H7 (cell line): ENCODE data around the gene KCNG4. TPM values are rescaled to one million over a fixed set of nuclear protein-coding genes. Genes with fewer than 3 reads are reported as not detected.
A peak's percentile ranks its signal among the peaks of the same experiment; 100 is the strongest.

Source experiments
- DNase-seq: peaks from one replicate; pipeline ENCODE4 v3.0.0; 2012
- H3K27me3 ChIP-seq: 2 replicates; pipeline ENCODE4 v1.6.0; 2011; ENCODE audit warnings: mild to moderate bottlenecking, low read length; ENCODE audit not compliant: control insufficient read depth, insufficient read depth
- H3K36me3 ChIP-seq: replicated peaks from 2 replicates; pipeline ENCODE4 v1.5.1; 2011; ENCODE audit warnings: low read length; ENCODE audit not compliant: control insufficient read depth, insufficient read depth
- H3K4me3 ChIP-seq: 2 replicates; pipeline ENCODE4 v1.5.1; 2011; ENCODE audit warnings: low read depth, mild to moderate bottlenecking, control low read depth, low read length, moderate library complexity; ENCODE audit not compliant: insufficient read depth
- total RNA-seq: library from RNA; depleted of rRNA; stranded (reverse); fragments of >200 nt; shearing (Covaris generic); gene quantifications from 2 replicates; pipeline ENCODE4 v1.2.3, GENCODE V29; 2014

Gene KCNG4
- total RNA-seq, 1 experiment from 2014 or later: not detected

- H3K27me3 ChIP-seq: no peaks in the 10 kb centered on the region
- peak; percentile 79 for DNase-seq
- H3K36me3 ChIP-seq: no peaks in the 10 kb centered on the region
- H3K4me3 ChIP-seq: no peak overlapping the region
Observed at GRCh38 chr16:84196727-84197394, 43.0 kb downstream of the KCNG4 start.

GRCh38 chr16:84196101-84196500, 43.7 kb downstream of the KCNG4 start:
- Histone ChIP-seq H3K27me3 (no peaks in the 10 kb centered on the region), H3K4me3 (no peak overlapping the region), H3K36me3 (no peaks in the 10 kb centered on the region)
- DNase-seq: peak; percentile 56

GRCh38 chr16:84195201-84196093, 44.4 kb downstream of the KCNG4 start:
- no peak overlapping the region for H3K4me3 ChIP-seq
- DNase-seq: peak; percentile 64
- H3K27me3 ChIP-seq: no peaks in the 10 kb centered on the region
- no peaks in the 10 kb centered on the region for H3K36me3 ChIP-seq

- DNase-seq: peak; percentile 60
- H3K36me3 ChIP-seq: no peaks in the 10 kb centered on the region
- no peaks in the 10 kb centered on the region for H3K27me3 ChIP-seq
- no peak overlapping the region for H3K4me3 ChIP-seq
Observed at GRCh38 chr16:84194470-84195200, 45.2 kb downstream of the KCNG4 start.

GRCh38 chr16:84194018-84194417, 45.8 kb downstream of the KCNG4 start:
- no peak for DNase-seq
- Histone ChIP-seq H3K36me3 (no peaks in the 10 kb centered on the region), H3K27me3 (no peaks in the 10 kb centered on the region), H3K4me3 (no peak overlapping the region)

GRCh38 chr16:84193480-84193879, 46.3 kb downstream of the KCNG4 start:
- H3K27me3 ChIP-seq: no peaks in the 10 kb centered on the region
- H3K36me3 ChIP-seq: no peaks in the 10 kb centered on the region
- DNase-seq: no peak
- no peak overlapping the region for H3K4me3 ChIP-seq

GRCh38 chr16:84191466-84191865, 48.3 kb downstream of the KCNG4 start:
- Histone ChIP-seq H3K36me3 (no peaks in the 10 kb centered on the region), H3K4me3 (no peak overlapping the region), H3K27me3 (no peaks in the 10 kb centered on the region)
- no peak for DNase-seq

GRCh38 chr16:84190731-84191388, 49.0 kb downstream of the KCNG4 start, which contains the start of gene ADAD2:
Gene ADAD2 (plus strand): TSS chr16:84191157. CDS start chr16:84191231, 74 bp downstream.
- Histone ChIP-seq H3K36me3 (no peaks in the 10 kb centered on the region), H3K4me3 (no peak within 1 kb of the TSS), H3K27me3 (no peaks in the 10 kb centered on the region)
- DNase-seq: peak; percentile 95

GRCh38 chr16:84186685-84187437, 53.0 kb downstream of the KCNG4 start, which contains the start of gene TAF1C:
Gene TAF1C (minus strand): TSS chr16:84187057. CDS start chr16:84184988, 2,069 bp downstream.
- Histone ChIP-seq H3K36me3 (peaks cover 14% of the 10 kb centered on the region), H3K27me3 (no peaks in the 10 kb centered on the region), H3K4me3 (peak within 1 kb of the TSS; percentile 94)
- DNase-seq: peak; percentile 99

- Histone ChIP-seq H3K27me3 (no peaks in the 10 kb centered on the region), H3K36me3 (peaks cover 18% of the 10 kb centered on the region), H3K4me3 (no peak overlapping the region)
- DNase-seq: peak; percentile 33
Observed at GRCh38 chr16:84184775-84185174, 55.0 kb downstream of the KCNG4 start.

- Histone ChIP-seq H3K4me3 (no peak overlapping the region), H3K36me3 (peaks cover 18% of the 10 kb centered on the region), H3K27me3 (no peaks in the 10 kb centered on the region)
- peak; percentile 60 for DNase-seq
Observed at GRCh38 chr16:84183911-84184591, 55.8 kb downstream of the KCNG4 start.

- no peak for DNase-seq
- H3K36me3 ChIP-seq: peaks cover 20% of the 10 kb centered on the region
- no peaks in the 10 kb centered on the region for H3K27me3 ChIP-seq
- no peak overlapping the region for H3K4me3 ChIP-seq
Observed at GRCh38 chr16:84183572-84183875, 56.3 kb downstream of the KCNG4 start.
